Smooth muscle cell of the brain vasculature (primary cell): Measurements from ENCODE around the gene CCDC9B.

Source experiments
- DNase-seq: peaks from one replicate; pipeline ENCODE4 v3.0.0-alpha.2; 2012; ENCODE audit warnings: low read depth, low spot score

CCDC9B gene

GRCh38 chr15:40310001-40310959, 30.5 kb downstream of the CCDC9B start:
- no peak for DNase-seq

- no peak for DNase-seq
Measured at GRCh38 chr15:40309344-40309862, 31.3 kb downstream of the CCDC9B start.

DNA sequence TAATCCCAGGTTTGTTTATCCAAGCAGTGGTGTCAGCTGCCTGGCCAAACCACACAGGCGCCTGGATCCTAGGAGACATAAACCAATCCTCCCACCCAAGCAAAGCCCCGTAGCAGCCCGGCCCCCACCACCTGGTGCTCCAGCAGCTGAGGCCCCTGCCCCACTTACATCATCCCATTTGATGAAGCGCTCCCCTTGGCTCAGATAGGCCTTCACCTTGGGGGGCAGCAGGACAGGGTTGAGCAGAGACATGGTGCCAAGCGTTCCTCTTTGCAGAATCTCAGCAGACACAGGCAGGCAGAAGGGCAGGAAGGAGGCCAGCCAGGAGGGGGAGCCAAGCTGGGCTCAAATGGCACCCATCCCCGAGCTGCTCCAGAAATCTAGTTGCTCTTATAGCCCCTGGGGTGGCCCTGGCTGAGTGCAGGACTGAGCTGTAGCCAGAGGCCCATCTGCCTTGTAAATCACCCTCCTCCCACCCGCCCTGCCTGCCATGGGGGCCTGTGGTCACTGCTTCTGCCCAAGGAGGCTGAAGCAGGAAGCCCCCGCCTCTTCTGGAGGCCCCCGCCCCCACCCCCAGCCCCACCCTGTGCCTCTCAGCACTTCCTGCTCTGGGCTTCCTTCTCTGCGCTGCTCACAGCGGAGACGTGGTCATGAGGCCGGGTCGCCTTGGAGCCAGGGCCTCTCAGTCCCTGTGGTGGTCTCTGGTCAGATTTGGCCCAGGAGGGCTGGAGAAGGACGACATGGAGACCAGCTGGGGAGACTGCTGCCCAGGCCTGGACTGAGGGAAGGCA, 33.1 kb downstream of the CCDC9B start, which contains the start of gene PLCB2:
Gene PLCB2, minus strand, starts transcription at position 515 of the 791 bp plus-strand sequence. Its CDS starts 263 bp downstream, at position 252.
- no peak for DNase-seq

DNA sequence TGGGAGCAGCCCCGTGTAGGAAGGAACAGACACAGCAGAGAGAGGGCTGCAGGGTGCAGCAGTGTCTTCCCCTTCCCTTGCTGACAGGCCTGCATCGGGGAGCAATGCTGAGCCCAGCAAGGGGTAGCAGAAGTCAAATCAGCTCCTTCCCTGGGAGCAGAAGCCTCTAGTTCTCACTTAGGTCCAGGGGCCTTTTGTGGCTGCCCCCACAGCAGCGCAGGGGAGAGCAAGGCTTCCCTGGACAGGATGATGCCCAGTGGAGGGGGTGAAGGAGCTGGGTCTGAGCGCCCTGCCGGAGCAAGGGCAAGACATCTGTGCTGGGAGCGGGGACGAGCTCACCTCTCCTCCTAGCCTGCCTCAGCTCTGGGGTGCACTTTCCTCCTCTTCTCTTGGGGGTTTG, 33.8 kb downstream of the CCDC9B start:
- no peak for DNase-seq

GRCh38 chr15:40306371-40306770, 34.4 kb downstream of the CCDC9B start:
- no peak for DNase-seq

DNA sequence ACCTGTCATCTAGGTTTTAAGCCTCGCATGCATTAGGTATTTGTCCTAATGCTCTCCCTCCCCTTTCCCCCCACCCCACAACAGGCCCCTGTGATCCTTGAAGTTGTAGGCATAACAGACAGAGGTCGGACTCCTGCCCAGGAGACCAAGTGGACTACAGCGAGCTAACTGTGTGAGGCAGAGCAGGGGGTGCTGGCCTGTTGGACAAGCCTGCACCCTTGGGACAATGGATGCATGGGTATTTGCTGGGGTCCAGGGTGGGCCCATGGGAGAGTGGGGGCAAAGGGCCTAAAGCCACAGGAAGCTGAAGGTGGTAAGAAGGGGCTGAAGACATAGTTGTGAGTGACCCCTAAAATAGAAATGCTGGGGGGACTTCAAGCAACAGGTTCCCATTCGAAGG, 35.5 kb downstream of the CCDC9B start:
- no peak for DNase-seq

GRCh38 chr15:40303576-40303975, 37.2 kb downstream of the CCDC9B start:
- no peak for DNase-seq

DNA sequence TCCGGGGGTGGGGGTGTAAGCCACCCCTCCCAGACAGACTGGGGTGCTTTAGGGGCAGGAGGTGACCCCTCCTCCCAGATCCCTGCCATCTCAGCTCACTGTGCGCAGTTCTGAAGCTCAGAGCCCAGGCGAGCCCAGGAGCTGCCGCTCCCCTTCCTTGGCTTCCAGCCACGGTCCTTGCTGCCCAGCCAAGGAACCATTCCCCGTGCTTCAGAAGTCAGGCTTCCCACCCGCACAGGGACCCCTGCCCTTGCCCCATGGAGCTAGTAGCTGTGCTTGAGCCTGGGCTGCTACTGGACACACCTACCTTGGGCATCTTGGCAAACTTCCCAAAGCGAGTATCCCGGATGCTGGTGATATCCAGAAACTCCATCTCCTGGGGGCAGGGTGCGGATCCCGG, 37.8 kb downstream of the CCDC9B start:
- no peak for DNase-seq

DNA sequence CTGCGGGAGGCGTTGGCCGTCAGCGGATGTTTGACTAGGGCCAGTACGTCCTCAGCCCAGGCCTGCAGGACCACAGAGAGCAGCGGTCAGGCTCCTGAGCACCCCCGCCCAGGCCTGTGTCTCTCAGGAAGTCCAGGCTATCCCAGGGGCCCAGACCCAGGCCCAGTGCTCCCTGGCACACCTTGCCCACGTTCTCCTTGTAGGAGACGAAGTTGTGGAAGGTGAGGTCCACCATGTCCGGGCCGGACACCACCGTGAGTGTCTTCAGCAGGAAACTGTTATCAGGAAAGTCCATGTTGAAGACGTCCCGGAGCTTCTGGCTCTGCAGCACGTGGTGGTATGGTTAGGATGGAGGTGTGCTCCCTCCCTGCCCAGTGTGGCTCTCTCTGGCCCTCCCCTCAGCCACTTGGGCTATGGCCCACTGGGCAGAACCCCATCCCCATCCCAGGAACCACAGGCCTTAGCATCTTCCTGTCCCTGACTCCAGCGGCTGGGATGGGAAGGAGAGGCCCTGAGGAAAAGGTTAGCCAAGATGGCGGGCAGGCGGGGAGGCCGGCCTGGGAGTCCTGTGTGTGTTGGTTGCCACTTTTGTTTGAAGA, 38.4 kb downstream of the CCDC9B start:
- no peak for DNase-seq

DNA sequence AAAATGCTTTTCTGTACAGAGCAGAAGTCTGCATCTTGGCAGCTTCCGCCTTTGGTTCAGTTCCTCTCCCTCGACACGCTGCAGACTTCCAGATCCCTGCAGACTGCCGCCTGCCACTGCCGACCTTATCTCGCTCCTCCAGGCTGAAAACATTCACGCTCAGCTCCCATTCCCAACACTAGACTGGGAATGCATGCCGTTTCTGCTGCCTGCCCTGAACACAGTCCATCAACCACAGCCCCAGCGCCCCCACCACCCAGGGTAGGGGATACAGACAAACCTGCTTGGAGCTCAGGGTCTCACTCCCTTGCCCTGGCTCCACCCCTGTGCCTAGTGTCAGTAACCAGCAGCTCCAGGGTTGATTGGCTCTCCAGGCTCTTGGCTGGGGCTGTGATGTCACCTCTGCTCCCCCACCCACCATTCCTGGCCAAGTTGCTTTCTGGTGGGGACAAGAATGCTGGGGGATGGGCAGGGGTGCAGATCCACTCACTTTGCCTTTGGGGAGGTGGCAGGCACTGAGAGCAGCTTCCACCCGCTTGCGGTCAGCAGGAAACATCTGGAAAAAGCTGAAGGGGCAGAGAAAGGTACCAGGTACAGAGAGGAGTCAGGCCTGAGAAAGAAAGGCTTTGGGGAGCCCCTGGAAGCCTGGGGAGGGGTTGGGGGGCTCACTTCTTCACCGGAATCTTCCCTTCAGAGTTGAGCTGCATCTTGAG, 39.1 kb downstream of the CCDC9B start:
- no peak for DNase-seq

GRCh38 chr15:40300771-40301170, 40.0 kb downstream of the CCDC9B start:
- no peak for DNase-seq

GRCh38 chr15:40300367-40300766, 40.4 kb downstream of the CCDC9B start:
- no peak for DNase-seq

DNA sequence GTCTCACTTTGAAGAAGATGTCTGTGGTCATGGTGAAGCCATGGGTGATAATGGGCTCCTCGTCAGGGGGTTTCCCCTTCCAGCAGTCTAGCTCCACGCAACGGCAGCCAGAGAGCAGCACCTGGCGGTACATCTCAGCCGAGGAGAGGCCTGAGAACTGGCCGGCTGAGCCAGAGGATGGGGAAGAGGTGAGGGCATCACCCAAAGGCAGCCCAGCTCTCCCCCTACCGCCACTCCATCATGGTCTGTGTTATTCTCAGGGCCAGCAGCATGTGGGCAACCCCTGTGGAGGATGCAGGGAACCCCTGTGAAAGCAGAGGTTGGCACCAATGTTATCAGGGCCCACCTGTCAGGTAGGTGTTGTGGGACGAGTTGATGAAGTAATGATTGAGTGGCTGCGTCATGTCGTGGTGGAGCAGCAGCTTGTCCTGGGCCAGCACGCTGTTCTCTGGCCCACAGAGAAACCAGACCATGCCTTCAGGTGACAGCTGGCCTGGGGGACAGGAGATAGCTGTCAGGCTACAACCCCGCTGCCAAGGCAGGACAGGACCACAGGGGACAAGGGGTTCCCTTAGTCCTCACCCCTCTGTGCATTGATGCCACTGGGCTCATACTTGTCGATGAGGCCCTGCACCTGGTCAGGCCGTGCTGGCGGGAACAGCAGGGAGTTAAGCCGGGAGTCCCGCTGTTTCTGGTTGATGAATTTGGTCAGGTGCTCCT, 42.4 kb downstream of the CCDC9B start:
- no peak for DNase-seq

- DNase-seq = no peak
Measured at GRCh38 chr15:40297356-40297755, 43.4 kb downstream of the CCDC9B start.

DNA sequence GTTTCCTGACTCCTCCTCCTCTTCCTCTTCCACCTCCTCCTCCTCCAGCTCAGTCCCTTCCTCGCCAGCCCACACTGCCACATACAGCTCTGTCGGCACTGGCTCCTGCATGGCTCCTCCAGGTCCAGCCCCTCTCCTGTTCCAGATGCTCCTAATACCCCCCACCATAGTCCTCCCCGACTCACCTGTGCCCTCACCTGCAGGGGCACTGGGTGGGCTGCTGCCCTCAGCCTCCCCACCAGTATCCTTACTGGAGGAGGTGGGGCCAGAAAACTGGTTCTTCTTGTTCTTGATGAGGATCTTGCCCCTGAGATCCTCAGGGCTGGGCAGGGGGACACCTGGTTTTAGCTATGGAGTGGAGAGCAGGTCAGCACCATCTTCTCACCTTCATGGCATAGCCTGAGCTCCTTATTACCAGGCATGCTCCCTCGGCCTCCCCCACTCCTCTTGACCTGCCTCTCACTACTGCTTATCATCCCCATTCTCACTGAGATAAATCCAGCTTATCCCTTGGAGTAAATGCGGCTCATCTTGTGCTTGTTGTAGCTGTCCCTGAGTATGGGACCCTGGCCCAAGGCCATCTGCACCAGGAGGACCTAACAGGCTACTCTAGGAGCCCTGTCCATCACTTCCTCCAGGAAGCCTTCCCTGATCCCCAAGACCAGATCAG, 44.0 kb downstream of the CCDC9B start:
- DNase-seq = no peak

DNA sequence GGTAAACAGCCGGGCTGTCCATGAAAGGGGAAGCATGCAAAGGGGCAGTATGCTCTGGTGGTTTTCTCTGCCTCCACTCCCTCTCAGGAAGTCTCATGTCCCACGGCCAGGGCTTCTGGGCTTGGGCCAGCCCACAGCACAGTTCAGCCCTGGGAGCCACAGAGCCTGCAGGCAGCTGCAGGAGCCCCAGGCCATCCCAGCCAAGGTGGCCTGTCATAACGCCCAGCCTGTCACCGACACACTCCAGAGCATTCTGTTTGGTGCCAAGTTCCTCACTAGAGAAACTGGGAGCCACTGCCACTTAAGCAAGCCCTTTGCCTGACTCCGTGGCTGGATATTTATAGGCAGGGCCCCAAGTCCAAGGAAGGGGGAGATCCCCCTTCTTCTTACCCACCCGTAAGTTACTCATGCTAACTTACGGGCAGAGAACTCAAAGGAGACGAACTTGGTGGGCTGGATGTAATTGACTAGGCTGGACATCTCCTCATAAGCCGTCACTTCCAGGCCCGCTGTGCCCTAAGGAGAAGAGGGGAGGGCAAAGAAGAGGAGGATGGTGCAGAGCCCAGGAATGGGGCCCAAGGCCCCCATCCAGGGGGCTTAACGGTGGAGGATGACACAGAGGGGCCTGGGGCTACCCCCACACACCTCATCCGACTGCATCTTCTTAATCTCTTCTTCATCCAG, 44.7 kb downstream of the CCDC9B start:
- DNase-seq = no peak

DNA sequence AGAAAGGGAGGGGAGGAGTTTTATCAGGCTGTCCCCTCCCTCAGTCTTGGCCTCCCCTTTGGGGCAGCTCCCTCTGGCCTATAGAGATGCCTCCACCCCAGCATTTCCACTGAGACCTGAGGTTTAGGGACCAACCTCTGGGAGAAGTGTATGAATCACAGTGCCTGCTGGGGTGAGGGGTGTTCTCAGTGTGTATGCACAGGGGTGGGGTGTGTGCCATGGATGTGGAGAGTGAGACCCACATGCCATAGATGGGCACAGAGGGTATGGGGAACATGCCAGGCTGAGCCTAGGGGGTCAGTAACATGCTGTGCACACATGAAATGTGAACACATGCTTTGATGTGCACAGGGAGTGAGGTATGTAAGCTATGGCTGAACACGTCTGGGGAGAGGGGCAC, 45.4 kb downstream of the CCDC9B start:
- no peak for DNase-seq

GRCh38 chr15:40293905-40294895, 46.5 kb downstream of the CCDC9B start:
- DNase-seq = no peak
